OCI-LY1 (cell line): ENCODE measurements around the gene USH2A.

ENCODE experiments used
- H2AFZ ChIP-seq: fragments of 200-600 bp; sonication (generic), shearing (Covaris generic); 2 replicates; pipeline ENCODE4 v1.6.0; 2014; ENCODE audit warnings: antibody characterized with exemption, mild to moderate bottlenecking, low read length
- H3F3A ChIP-seq: fragments of 200-600 bp; sonication (generic), shearing (Covaris generic); 2 replicates; pipeline ENCODE4 v1.6.0; 2014; ENCODE audit warnings: mild to moderate bottlenecking, antibody characterized with exemption, low read length, moderate library complexity; ENCODE audit not compliant: insufficient read depth
- H3K27ac ChIP-seq: fragments of 200-600 bp; sonication (generic); 2 replicates; pipeline ENCODE4 v1.5.1; 2014; ENCODE audit warnings: low read length, mixed run types, mild to moderate bottlenecking, low read depth; ENCODE audit not compliant: poor library complexity, severe bottlenecking
- H3K27me3 ChIP-seq: fragments of 200-600 bp; sonication (generic); 2 replicates; pipeline ENCODE4 v1.6.0; 2014; ENCODE audit warnings: antibody characterized with exemption, mild to moderate bottlenecking, low read length, moderate library complexity; ENCODE audit not compliant: insufficient read depth
- H3K36me3 ChIP-seq: fragments of 200-600 bp; sonication (generic); 2 replicates; pipeline ENCODE4 v1.6.1; 2014; ENCODE audit warnings: mild to moderate bottlenecking, antibody characterized with exemption, low read length, moderate library complexity, mixed read lengths; ENCODE audit not compliant: insufficient read depth
- H3K4me1 ChIP-seq: fragments of 200-600 bp; sonication (generic); 2 replicates; pipeline ENCODE4 v1.5.1; 2014; ENCODE audit warnings: mild to moderate bottlenecking, low read length, moderate library complexity; ENCODE audit not compliant: insufficient read depth, severe bottlenecking
- H3K4me2 ChIP-seq: fragments of 200-600 bp; sonication (generic), shearing (Covaris generic); 2 replicates; pipeline ENCODE4 v1.6.1; 2014; ENCODE audit warnings: low read length
- H3K4me3 ChIP-seq: fragments of 200-600 bp; sonication (generic); 2 replicates; pipeline ENCODE4 v1.5.1; 2014; ENCODE audit warnings: low read length, low read depth, mild to moderate bottlenecking, mixed read lengths; ENCODE audit not compliant: poor library complexity, severe bottlenecking
- H3K79me2 ChIP-seq: fragments of 200-600 bp; shearing (Covaris generic); 2 replicates; pipeline ENCODE4 v1.6.1; 2016; ENCODE audit warnings: mixed run types, low read length, mixed read lengths; ENCODE audit not compliant: insufficient read depth
- H3K9ac ChIP-seq: fragments of 200-600 bp; sonication (generic), shearing (Covaris generic); 2 replicates; pipeline ENCODE4 v1.6.1; 2014; ENCODE audit warnings: mild to moderate bottlenecking, low read length, mixed read lengths
- H3K9me2 ChIP-seq: fragments of 200-600 bp; sonication (generic), shearing (Covaris generic); 2 replicates; pipeline ENCODE4 v1.6.1; 2014; ENCODE audit warnings: low read depth, mild to moderate bottlenecking, low read length, mixed read lengths
- H3K9me3 ChIP-seq: fragments of 200-600 bp; shearing (Covaris generic); 2 replicates; pipeline ENCODE4 v1.6.1; 2014; ENCODE audit warnings: low read length, mixed read lengths
- H4K20me1 ChIP-seq: fragments of 200-600 bp; sonication (generic), shearing (Covaris generic); 2 replicates; pipeline ENCODE4 v1.6.0; 2016; ENCODE audit warnings: mild to moderate bottlenecking, low read length; ENCODE audit not compliant: insufficient read depth
- CTCF ChIP-seq: fragments of 200-600 bp; sonication (generic), shearing (Covaris generic); IDR thresholded peaks from 2 replicates; pipeline ENCODE4 v1.5.1; 2017; ENCODE audit warnings: mild to moderate bottlenecking, antibody characterized with exemption, low read length, moderate library complexity, mixed read lengths
- EZH2 ChIP-seq: fragments of 200-600 bp; sonication (generic), shearing (Covaris generic); IDR thresholded peaks from 2 replicates; pipeline ENCODE4 v1.8.0; 2017; ENCODE audit warnings: borderline replicate concordance, mixed run types, mild to moderate bottlenecking, antibody characterized with exemption, low read length, moderate library complexity, mixed read lengths

Gene USH2A

GRCh38 chr1:216410026-216410425 lies 13.2 kb downstream of the USH2A start:
- H3K4me2 ChIP-seq: no peak overlapping the region
- H2AFZ ChIP-seq: no peak overlapping the region
- H3K36me3 ChIP-seq: no peaks in the 10 kb centered on the region
- TF ChIP-seq EZH2 (no peak), CTCF (no peak)
- no peak overlapping the region for H3K9ac ChIP-seq
- H3K9me2 ChIP-seq: no peaks in the 10 kb centered on the region
- no peaks in the 10 kb centered on the region for H3K9me3 ChIP-seq
- H3K27ac ChIP-seq: no peak overlapping the region
- no peaks in the 10 kb centered on the region for H3K4me1 ChIP-seq
- H3K27me3 ChIP-seq: no peaks in the 10 kb centered on the region
- H3F3A ChIP-seq: no peaks in the 10 kb centered on the region
- no peak overlapping the region for H3K4me3 ChIP-seq
- no peaks in the 10 kb centered on the region for H4K20me1 ChIP-seq
- H3K79me2 ChIP-seq: no peaks in the 10 kb centered on the region

DNA sequence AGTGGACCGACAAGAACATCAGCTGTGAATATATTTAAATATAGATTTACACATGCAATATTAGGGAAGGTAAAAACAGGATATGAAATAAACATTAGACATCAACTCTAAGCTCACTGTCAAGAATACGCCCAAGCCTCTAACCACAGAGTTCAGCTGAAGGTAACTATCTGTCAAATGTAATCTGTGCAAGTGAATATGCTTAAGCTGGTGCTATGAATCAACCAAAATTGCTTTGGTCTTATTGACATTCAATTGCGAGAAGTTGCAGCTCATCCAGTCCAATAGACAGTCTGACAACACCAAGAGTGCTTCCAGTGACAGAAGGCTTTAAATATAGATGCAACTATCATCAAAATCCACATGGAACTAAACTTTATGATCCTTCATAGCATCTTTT lies 32.3 kb downstream of the USH2A start:
- Histone ChIP-seq H3K4me3 (no peak overlapping the region), H3K79me2 (no peaks in the 10 kb centered on the region), H4K20me1 (no peaks in the 10 kb centered on the region), H3K4me2 (no peak overlapping the region), H3K9me3 (no peaks in the 10 kb centered on the region), H3K9ac (no peak overlapping the region), H3K27ac (no peak overlapping the region), H3K27me3 (no peaks in the 10 kb centered on the region), H3F3A (no peaks in the 10 kb centered on the region), H2AFZ (no peak overlapping the region), H3K36me3 (no peaks in the 10 kb centered on the region), H3K9me2 (no peaks in the 10 kb centered on the region), H3K4me1 (no peaks in the 10 kb centered on the region)
- no peak for TF ChIP-seq CTCF
- no peak for TF ChIP-seq EZH2

GRCh38 chr1:216389774-216390173 lies 33.5 kb downstream of the USH2A start:
- TF ChIP-seq EZH2: no peak
- no peak for TF ChIP-seq CTCF
- H3K27me3 ChIP-seq: no peaks in the 10 kb centered on the region
- H3K9me2 ChIP-seq: no peaks in the 10 kb centered on the region
- H4K20me1 ChIP-seq: no peaks in the 10 kb centered on the region
- H3F3A ChIP-seq: no peaks in the 10 kb centered on the region
- H3K4me2 ChIP-seq: no peak overlapping the region
- no peaks in the 10 kb centered on the region for H3K4me1 ChIP-seq
- H2AFZ ChIP-seq: no peak overlapping the region
- no peak overlapping the region for H3K27ac ChIP-seq
- H3K9me3 ChIP-seq: no peaks in the 10 kb centered on the region
- H3K36me3 ChIP-seq: no peaks in the 10 kb centered on the region
- no peak overlapping the region for H3K9ac ChIP-seq
- no peaks in the 10 kb centered on the region for H3K79me2 ChIP-seq
- H3K4me3 ChIP-seq: no peak overlapping the region
